B cell (primary cell): ENCODE measurements around the gene ACTR8. TPM values are rescaled to one million over a fixed set of nuclear protein-coding genes. Genes with fewer than 3 reads are reported as not detected.

Experiments used
- ATAC-seq: fragments of 200-7000 bp; cut with Tn5 transposase; one replicate; pipeline ENCODE4 v1.10.0; 2021; ENCODE audit warnings: low read depth, mild to moderate bottlenecking, moderate number of reproducible peaks, moderate library complexity
- CTCF ChIA-PET: fragments of 350-600 bp; sonication (Branson Sonifier 250); formaldehyde crosslinking; loops from one replicate; lab custom pipeline; 2021; ENCODE audit warnings: antibody characterized with exemption, inconsistent platforms; lab: Charles Lee
- POLR2A ChIA-PET: fragments of 350-600 bp; sonication (Branson Sonifier 250); formaldehyde crosslinking; loops from one replicate; lab custom pipeline; 2021; ENCODE audit warnings: antibody characterized with exemption; lab: Charles Lee
- DNase-seq: peaks from one replicate; pipeline ENCODE4 v3.0.0; 2013
- H2AFZ ChIP-seq: 2 replicates; pipeline ENCODE4 v1.6.1; 2012; ENCODE audit warnings: mild to moderate bottlenecking, low read depth, low read length; ENCODE audit not compliant: insufficient read depth, poor library complexity, severe bottlenecking
- H3K27ac ChIP-seq, 2 donors: 1 replicate in 1 of 2; 2 replicates in 1 of 2; pipeline ENCODE4 v1.5.1; 2012 to 2013; ENCODE audit warnings: low read length in 2 of 2, mild to moderate bottlenecking in 2 of 2, moderate library complexity in 1 of 2
- H3K27me3 ChIP-seq, 4 experiments: fragments of 200-600 bp in 1 of 4; sonication (generic) in 1 of 4; replicated peaks in 1 of 4; 1 replicate in 2 of 4; 2 replicates in 2 of 4; pipeline versions ENCODE4 v1.6.1 to v1.7.0; 2013 to 2016; ENCODE audit warnings: low read length in 3 of 4, mild to moderate bottlenecking in 2 of 4, mixed read lengths in 1 of 4, moderate library complexity in 1 of 4; ENCODE audit not compliant: insufficient read depth in 4 of 4, control insufficient read depth in 3 of 4; ENCODE audit errors: control extremely low read depth in 1 of 4
- H3K36me3 ChIP-seq, 2 experiments: replicated peaks in 1 of 2; 1 replicate in 1 of 2; 2 replicates in 1 of 2; pipeline versions ENCODE4 v1.6.1 to v1.7.1; 2013; ENCODE audit warnings: low read length in 1 of 2; ENCODE audit not compliant: insufficient read depth in 2 of 2, control insufficient read depth in 1 of 2; ENCODE audit errors: control extremely low read depth in 1 of 2, extremely low read depth in 1 of 2
- H3K4me1 ChIP-seq, 2 donors: fragments of 200-600 bp in 1 of 2; sonication (generic) in 1 of 2; 1 replicate in 1 of 2; 2 replicates in 1 of 2; pipeline versions ENCODE4 v1.5.1 to v1.6.1; 2013 to 2017; ENCODE audit warnings: low read length in 2 of 2; ENCODE audit not compliant: control insufficient read depth in 2 of 2, insufficient read depth in 2 of 2
- H3K4me2 ChIP-seq: replicated peaks from 2 replicates; pipeline ENCODE3; 2012; ENCODE audit warnings: mild to moderate bottlenecking, low read depth, low read length; ENCODE audit not compliant: poor library complexity, severe bottlenecking
- H3K4me3 ChIP-seq, 5 experiments: fragments of 200-600 bp in 1 of 5; sonication (generic) in 1 of 5; 1 replicate in 3 of 5; 2 replicates in 2 of 5; pipeline versions ENCODE4 v1.5.1 to v1.7.0; 2011 to 2016; ENCODE audit warnings: low read length in 4 of 5, mild to moderate bottlenecking in 4 of 5, low read depth in 2 of 5, control low read depth in 1 of 5, moderate library complexity in 1 of 5; ENCODE audit not compliant: insufficient read depth in 1 of 5; ENCODE audit errors: control extremely low read depth in 1 of 5, extremely low read depth in 1 of 5
- H3K79me2 ChIP-seq: fragments of 200-600 bp; sonication (generic); one replicate; pipeline ENCODE4 v1.6.0; 2016; ENCODE audit warnings: low read length; ENCODE audit not compliant: control insufficient read depth, insufficient read depth
- H3K9ac ChIP-seq: fragments of 200-600 bp; sonication (generic); 2 replicates; pipeline ENCODE4 v1.6.1; 2017; ENCODE audit warnings: mild to moderate bottlenecking, low read length, moderate library complexity
- H3K9me3 ChIP-seq, 3 donors: one replicate each; pipeline versions ENCODE4 v1.6.1 to v1.7.1; 2013; ENCODE audit warnings: low read length in 2 of 3; ENCODE audit not compliant: control insufficient read depth in 2 of 3, insufficient read depth in 1 of 3; ENCODE audit errors: control extremely low read depth in 1 of 3
- H4K20me1 ChIP-seq: 2 replicates; pipeline ENCODE4 v1.6.0; 2012; ENCODE audit warnings: mild to moderate bottlenecking, low read length; ENCODE audit not compliant: insufficient read depth, control insufficient read depth, poor library complexity, severe bottlenecking
- H3K27ac Mint-ChIP-seq: one replicate; pipeline ENCODE4 v1.8.0; 2021; ENCODE audit warnings: mixed read lengths
- H3K27me3 Mint-ChIP-seq: one replicate; pipeline ENCODE4 v1.8.0; 2021; ENCODE audit warnings: mixed read lengths
- H3K4me1 Mint-ChIP-seq: one replicate; pipeline ENCODE4 v1.8.0; 2021; ENCODE audit warnings: mixed read lengths
- H3K4me3 Mint-ChIP-seq: one replicate; pipeline ENCODE4 v1.8.0; 2021; ENCODE audit warnings: mixed read lengths
- H3K9me3 Mint-ChIP-seq: one replicate; pipeline ENCODE4 v1.8.0; 2022; ENCODE audit warnings: mixed read lengths; ENCODE audit not compliant: insufficient read depth
- EZH2 ChIP-seq: IDR thresholded peaks from 2 replicates; pipeline ENCODE4 v1.6.1; 2012; ENCODE audit warnings: borderline replicate concordance, low read depth, mild to moderate bottlenecking, moderate library complexity, low read length; ENCODE audit not compliant: insufficient read depth, poor library complexity, severe bottlenecking
- WGBS: methylation state at CpG from one replicate; pipeline ENCODE4 v1.1.5; 2013; ENCODE audit warnings: missing lambda C conversion rate; ENCODE audit not compliant: insufficient coverage; 5-methylcytosine and 5-hydroxymethylcytosine counted together
- intact Hi-C: fragments of 100-400 bp; cut with micrococcal nuclease; formaldehyde crosslinking; loops from one replicate; pipeline ENCODE4 v1.10.0; 2022
- polyA plus RNA-seq: library from polyadenylated mRNA; depleted of rRNA; stranded (reverse); fragments of >200 nt; gene quantifications from 2 replicates; pipeline ENCODE4 v1.2.3, GENCODE V29; 2012
- total RNA-seq, 2 donors: library from RNA; stranded (reverse); fragments of 120-200 nt in 1 of 2; gene quantifications; 1 replicate in 1 of 2; 2 replicates in 1 of 2; pipeline versions ENCODE4 v1.2.3 to v1.2.4, GENCODE V29; 2013 to 2022
- TF ChIP-seq, protein P1 (sequence below): fragments of 200-600 bp; IDR thresholded peaks from one replicate; pipeline ENCODE4 v1.8.0; 2022; ENCODE audit warnings: antibody characterized with exemption, mild to moderate bottlenecking

Gene ACTR8
- total and polyA plus RNA-seq, 2 donors (not counting 1 experiment from before 2014, with no cell fraction given): 10.8 to 42.0 TPM

DNA sequence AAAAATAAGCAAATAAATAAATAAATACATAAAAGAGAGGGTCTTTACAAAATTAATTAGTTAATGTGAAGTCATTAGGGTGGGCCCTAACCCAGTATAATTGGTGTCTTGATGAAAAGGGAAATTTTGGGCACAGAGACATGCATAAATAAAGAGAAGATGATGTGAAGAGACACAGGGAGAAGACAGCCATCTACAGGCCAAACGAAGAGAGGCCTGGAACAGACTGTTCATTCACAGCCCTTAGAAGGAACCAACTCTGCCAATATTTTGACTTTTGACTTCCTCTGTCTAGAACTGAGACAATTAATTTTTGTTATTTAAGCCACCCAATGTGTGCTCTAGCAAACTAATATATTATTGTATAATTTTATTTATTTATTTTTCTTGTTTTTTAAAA is 39.3 kb upstream of the ACTR8 start:
- WGBS: no CpG with 5 or more reads among the region's 1 CpG
- H2AFZ ChIP-seq: no peak overlapping the region
- Mint-ChIP-seq H3K4me1 (no peaks in the 10 kb centered on the region), H3K27me3 (peaks cover 23% of the 10 kb centered on the region), H3K9me3 (peaks cover 10% of the 10 kb centered on the region), H3K27ac (no peak overlapping the region), H3K4me3 (no peak overlapping the region)
- DNase-seq: no peak
- ChIA-PET CTCF (no interaction called here), POLR2A (no interaction called here)
- H3K79me2 ChIP-seq: no peaks in the 10 kb centered on the region
- no peak overlapping the region for H3K4me3 ChIP-seq
- no peak for ATAC-seq
- no peak overlapping the region for H3K4me2 ChIP-seq
- H3K9me3 ChIP-seq: peaks cover 0 to 11% (median 1%) of the 10 kb centered on the region in 3 donors
- H3K27ac ChIP-seq: no peak overlapping the region
- no peak overlapping the region for H3K9ac ChIP-seq
- no peaks in the 10 kb centered on the region for H3K4me1 ChIP-seq
- intact Hi-C loops: no loop called here
- H3K36me3 ChIP-seq: no peaks in the 10 kb centered on the region
- H4K20me1 ChIP-seq: no peaks in the 10 kb centered on the region
- peaks cover 0 to 4% (median 3%) of the 10 kb centered on the region in 4 experiments for H3K27me3 ChIP-seq
- TF ChIP-seq, protein P1, sequence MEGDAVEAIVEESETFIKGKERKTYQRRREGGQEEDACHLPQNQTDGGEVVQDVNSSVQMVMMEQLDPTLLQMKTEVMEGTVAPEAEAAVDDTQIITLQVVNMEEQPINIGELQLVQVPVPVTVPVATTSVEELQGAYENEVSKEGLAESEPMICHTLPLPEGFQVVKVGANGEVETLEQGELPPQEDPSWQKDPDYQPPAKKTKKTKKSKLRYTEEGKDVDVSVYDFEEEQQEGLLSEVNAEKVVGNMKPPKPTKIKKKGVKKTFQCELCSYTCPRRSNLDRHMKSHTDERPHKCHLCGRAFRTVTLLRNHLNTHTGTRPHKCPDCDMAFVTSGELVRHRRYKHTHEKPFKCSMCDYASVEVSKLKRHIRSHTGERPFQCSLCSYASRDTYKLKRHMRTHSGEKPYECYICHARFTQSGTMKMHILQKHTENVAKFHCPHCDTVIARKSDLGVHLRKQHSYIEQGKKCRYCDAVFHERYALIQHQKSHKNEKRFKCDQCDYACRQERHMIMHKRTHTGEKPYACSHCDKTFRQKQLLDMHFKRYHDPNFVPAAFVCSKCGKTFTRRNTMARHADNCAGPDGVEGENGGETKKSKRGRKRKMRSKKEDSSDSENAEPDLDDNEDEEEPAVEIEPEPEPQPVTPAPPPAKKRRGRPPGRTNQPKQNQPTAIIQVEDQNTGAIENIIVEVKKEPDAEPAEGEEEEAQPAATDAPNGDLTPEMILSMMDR: no peak
- TF ChIP-seq EZH2: no peak

DNA sequence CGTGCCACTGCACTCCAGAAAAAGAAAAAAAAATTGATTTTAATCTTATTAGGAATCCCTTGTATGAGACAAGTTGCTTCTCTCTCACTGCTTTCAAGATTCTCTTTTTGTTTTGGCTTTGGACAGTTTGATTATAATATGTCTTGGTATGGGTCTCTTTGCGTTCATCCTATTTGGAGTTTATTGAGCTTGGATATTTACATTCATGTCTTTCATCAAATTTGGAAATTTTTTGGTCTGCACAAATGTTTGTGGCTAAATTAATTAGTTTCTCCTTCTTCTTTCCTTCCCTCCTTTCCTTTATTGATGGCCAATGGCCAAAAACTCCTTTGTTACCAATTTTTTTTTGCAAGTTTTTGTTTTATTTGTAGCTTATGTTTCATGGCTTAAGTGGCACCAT is 37.8 kb upstream of the ACTR8 start:
- Histone ChIP-seq H3K9ac (no peak overlapping the region), H3K36me3 (no peaks in the 10 kb centered on the region), H3K27ac (no peak overlapping the region), H3K9me3 (peaks cover 0 to 11% (median 1%) of the 10 kb centered on the region in 3 donors), H3K4me3 (no peak overlapping the region), H3K4me1 (no peaks in the 10 kb centered on the region), H3K4me2 (no peak overlapping the region), H3K27me3 (peaks cover 0 to 4% (median 3%) of the 10 kb centered on the region in 4 experiments), H4K20me1 (no peaks in the 10 kb centered on the region), H2AFZ (no peak overlapping the region), H3K79me2 (no peaks in the 10 kb centered on the region)
- DNase-seq: no peak
- Mint-ChIP-seq H3K4me1 (no peaks in the 10 kb centered on the region), H3K27ac (no peak overlapping the region), H3K27me3 (peaks cover 27% of the 10 kb centered on the region), H3K9me3 (peaks cover 10% of the 10 kb centered on the region), H3K4me3 (no peak overlapping the region)
- ChIA-PET POLR2A (no interaction called here), CTCF (no interaction called here)
- TF ChIP-seq, protein P1: no peak
- TF ChIP-seq EZH2: no peak
- no peak for ATAC-seq
- intact Hi-C loops: no loop called here
- no CpG with 5 or more reads among the region's 2 CpGs for WGBS
